IMR-90 (cell line): ENCODE results near the gene AXIN2. TPM values are rescaled to one million over a fixed set of nuclear protein-coding genes. Genes with fewer than 3 reads are reported as not detected.

ENCODE experiments used
- ATAC-seq: fragments of 200-7000 bp; cut with Tn5 transposase; 2 replicates; pipeline ENCODE4 v1.9.1; 2020; ENCODE audit warnings: low read depth, mild to moderate bottlenecking, moderate library complexity
- BruUV-seq: library from RNA; stranded (reverse); fragments of 400-500 nt; replicated peaks from 2 replicates; lab custom pipeline; 2021; lab: Mats Ljungman, UMichigan
- CTCF ChIA-PET: fragments of 300-600 bp; formaldehyde crosslinking; extraction: SDS; loops from one replicate; lab custom pipeline; 2021; ENCODE audit warnings: antibody characterized with exemption; lab: Yijun Ruan, JAX
- POLR2A ChIA-PET: fragments of 300-600 bp; sonication (Branson Sonifier 250); formaldehyde crosslinking; loops from one replicate; lab custom pipeline; 2022; ENCODE audit warnings: antibody characterized with exemption; ENCODE audit not compliant: unreplicated experiment; lab: Charles Lee
- DNase-seq: peaks from one replicate; pipeline ENCODE4 v3.0.0; 2013
- H2AFZ ChIP-seq: replicated peaks from 2 replicates; pipeline ENCODE3; 2013; ENCODE audit warnings: low read length, mild to moderate bottlenecking; ENCODE audit not compliant: poor library complexity
- H2AK5ac ChIP-seq: 2 replicates; pipeline ENCODE4 v1.6.1; 2013; ENCODE audit warnings: low read depth, low read length, inconsistent platforms
- H2AK9ac ChIP-seq: replicated peaks from 2 replicates; pipeline ENCODE3; 2013; ENCODE audit warnings: mild to moderate bottlenecking, low read depth, low read length, moderate library complexity; ENCODE audit not compliant: poor library complexity
- H2BK120ac ChIP-seq: 2 replicates; pipeline ENCODE4 v1.6.1; 2013; ENCODE audit warnings: low read depth, low read length, inconsistent platforms
- H2BK15ac ChIP-seq: 3 replicates; pipeline ENCODE4 v1.6.1; 2013; ENCODE audit warnings: low read depth, low read length, inconsistent platforms
- H2BK20ac ChIP-seq: 2 replicates; pipeline ENCODE4 v1.6.1; 2013; ENCODE audit warnings: low read depth, mild to moderate bottlenecking, inconsistent platforms, low read length, moderate library complexity
- H2BK5ac ChIP-seq: 2 replicates; pipeline ENCODE4 v1.6.1; 2013; ENCODE audit warnings: mild to moderate bottlenecking, low read depth, low read length, inconsistent platforms; ENCODE audit not compliant: poor library complexity, severe bottlenecking
- H3K14ac ChIP-seq: replicated peaks from 2 replicates; pipeline ENCODE4 v1.6.1; 2013; ENCODE audit warnings: low read depth, low read length, inconsistent platforms
- H3K18ac ChIP-seq: 2 replicates; pipeline ENCODE4 v1.6.1; 2013; ENCODE audit warnings: low read depth, low read length, control low read depth
- H3K23ac ChIP-seq: 2 replicates; pipeline ENCODE4 v1.6.1; 2013; ENCODE audit warnings: low read depth, low read length, inconsistent platforms
- H3K27ac ChIP-seq: 2 replicates; pipeline ENCODE4 v1.5.1; 2013; ENCODE audit warnings: mild to moderate bottlenecking, control low read depth, low read length; ENCODE audit not compliant: insufficient read depth
- H3K27me3 ChIP-seq: 2 replicates; pipeline ENCODE4 v1.6.1; 2013; ENCODE audit warnings: low read length; ENCODE audit not compliant: control insufficient read depth, insufficient read depth
- H3K36me3 ChIP-seq: 2 replicates; pipeline ENCODE4 v1.6.1; 2013; ENCODE audit warnings: low read length, mixed read lengths; ENCODE audit not compliant: control insufficient read depth, insufficient read depth
- H3K4ac ChIP-seq: 2 replicates; pipeline ENCODE4 v1.6.1; 2013; ENCODE audit warnings: low read depth, low read length, inconsistent platforms
- H3K4me1 ChIP-seq: 2 replicates; pipeline ENCODE4 v1.6.1; 2013; ENCODE audit warnings: low read length, mixed read lengths; ENCODE audit not compliant: control insufficient read depth, insufficient read depth
- H3K4me2 ChIP-seq: 2 replicates; pipeline ENCODE4 v1.6.1; 2013; ENCODE audit warnings: low read depth, mild to moderate bottlenecking, control low read depth, low read length, moderate library complexity
- H3K4me3 ChIP-seq: 2 replicates; pipeline ENCODE4 v1.5.1; 2013; ENCODE audit warnings: low read depth, mild to moderate bottlenecking, control low read depth, low read length, moderate library complexity; ENCODE audit not compliant: insufficient read depth
- H3K56ac ChIP-seq: 2 replicates; pipeline ENCODE4 v1.6.1; 2013; ENCODE audit warnings: low read length, inconsistent platforms; ENCODE audit not compliant: insufficient read depth; ENCODE audit errors: extremely low read depth
- H3K79me1 ChIP-seq, 2 experiments: 2 replicates each; pipeline ENCODE4 v1.6.1; 2013; ENCODE audit warnings: low read length in 2 of 2, inconsistent platforms in 1 of 2, low read depth in 1 of 2
- H3K9ac ChIP-seq: 2 replicates; pipeline ENCODE4 v1.6.1; 2013; ENCODE audit warnings: low read depth, low read length, control low read depth
- H3K9me1 ChIP-seq: 2 replicates; pipeline ENCODE4 v1.6.1; 2013; ENCODE audit warnings: low read length, inconsistent platforms; ENCODE audit not compliant: insufficient read depth
- H3K9me3 ChIP-seq: 2 replicates; pipeline ENCODE4 v1.6.1; 2013; ENCODE audit warnings: low read length; ENCODE audit not compliant: control insufficient read depth, insufficient read depth
- H4K20me1 ChIP-seq: 2 replicates; pipeline ENCODE4 v1.6.1; 2013; ENCODE audit warnings: low read length, inconsistent platforms; ENCODE audit not compliant: insufficient read depth
- H4K5ac ChIP-seq: 2 replicates; pipeline ENCODE4 v1.6.1; 2013; ENCODE audit warnings: mild to moderate bottlenecking, low read depth, low read length, control low read depth
- H4K8ac ChIP-seq, 2 experiments: 2 replicates each; pipeline ENCODE4 v1.6.1; 2013; ENCODE audit warnings: low read depth in 2 of 2, low read length in 2 of 2, control low read depth in 1 of 2, inconsistent platforms in 1 of 2
- H4K91ac ChIP-seq: 2 replicates; pipeline ENCODE4 v1.6.1; 2013; ENCODE audit warnings: low read depth, low read length, inconsistent platforms; ENCODE audit not compliant: insufficient read depth
- BHLHE40 ChIP-seq: fragments of 150-350 bp; IDR thresholded peaks from 2 replicates; pipeline ENCODE4 v1.6.1; 2016; ENCODE audit warnings: mild to moderate bottlenecking, low read depth, low read length
- FOS ChIP-seq: fragments of 150-350 bp; IDR thresholded peaks from 2 replicates; pipeline ENCODE4 v1.6.1; 2016; ENCODE audit warnings: low read depth, low read length
- MAZ ChIP-seq: IDR thresholded peaks from 2 replicates; pipeline ENCODE4 v1.6.1; 2012; ENCODE audit warnings: low read depth, mild to moderate bottlenecking, low read length, improper control_type of control experiment, moderate library complexity, borderline replicate concordance
- NFE2L2 ChIP-seq: fragments of 150-350 bp; IDR thresholded peaks from 2 replicates; pipeline ENCODE4 v1.6.1; 2016; ENCODE audit warnings: low read depth, mild to moderate bottlenecking, low read length
- RFX5 ChIP-seq: IDR thresholded peaks from 2 replicates; pipeline ENCODE4 v1.8.0; 2012; ENCODE audit warnings: low read depth, mild to moderate bottlenecking, low read length, moderate library complexity
- WGBS, 2 experiments: methylation state at CpG; one replicate each; pipeline versions ENCODE4 v1.1.5 to v1.1.7; 2013; ENCODE audit warnings: missing lambda C conversion rate in 2 of 2; ENCODE audit not compliant: insufficient read length in 1 of 2; ENCODE audit errors: extremely low coverage in 2 of 2; 5-methylcytosine and 5-hydroxymethylcytosine counted together
- dilution Hi-C: fragments of 300-500 bp; cut with HindIII; formaldehyde crosslinking; loops from one replicate; pipeline ENCODE4 v1.14.3; 2018; ENCODE audit warnings: low sequenced_read_pairs; ENCODE audit not compliant: unreplicated experiment
- in situ Hi-C: fragments of 300-500 bp; cut with MboI; formaldehyde crosslinking; loops from 3 replicates; pipeline ENCODE4 v1.14.3; 2019; ENCODE audit warnings: low sequenced_read_pairs, inconsistent platforms, mixed read lengths
- intact Hi-C: fragments of 100-400 bp; cut with micrococcal nuclease; formaldehyde crosslinking; loops from 2 replicates; pipeline ENCODE4 v1.10.0; 2022
- polyA plus RNA-seq, 3 experiments: library from polyadenylated mRNA; depleted of rRNA; stranded (reverse); fragments of >200 nt; gene quantifications; 2 replicates each; pipeline ENCODE4 v1.2.3, GENCODE V29; 2012; ENCODE audit warnings: low replicate concordance in 1 of 3
- total RNA-seq: library from RNA; depleted of rRNA; stranded (reverse); fragments of >200 nt; gene quantifications from 2 replicates; pipeline ENCODE4 v1.2.3, GENCODE V29; 2012
- TF ChIP-seq, protein P1 (sequence below): fragments of 150-350 bp; IDR thresholded peaks from 2 replicates; pipeline ENCODE4 v1.6.1; 2016; ENCODE audit warnings: low read depth, mild to moderate bottlenecking, low read length, moderate library complexity, borderline replicate concordance

Gene AXIN2
- total and polyA plus RNA-seq, 2 of the 4 experiments (the other 2 are of a cell fraction), result 0.91 to 1.8 TPM

DNA sequence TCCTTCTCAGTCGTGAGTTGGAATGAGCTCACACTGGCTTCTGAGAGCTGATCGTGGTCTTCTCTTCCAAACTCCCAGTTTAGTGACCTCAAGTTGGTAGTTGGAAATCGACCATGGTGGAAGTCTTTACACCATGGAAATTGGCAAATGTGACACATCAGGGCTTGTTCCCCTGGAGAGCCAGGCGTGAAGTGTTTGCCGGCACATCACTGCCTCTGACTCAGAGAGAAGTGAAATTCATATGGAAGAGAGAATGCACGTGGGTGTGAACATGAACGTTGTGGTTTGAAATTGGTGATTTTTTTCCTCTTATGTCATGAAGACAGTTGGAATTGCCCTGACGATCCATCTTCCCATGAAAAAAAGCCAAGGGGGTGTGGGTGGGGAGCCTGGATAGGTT, 47.4 kb downstream of the AXIN2 start:
- H3K36me3 ChIP-seq, result no peaks in the 10 kb centered on the region
- H2BK5ac ChIP-seq, result no peak overlapping the region
- peaks cover 5% of the 10 kb centered on the region for H3K27me3 ChIP-seq
- no peak overlapping the region for H3K9ac ChIP-seq
- no peak overlapping the region for H4K5ac ChIP-seq
- H2BK120ac ChIP-seq, result no peak overlapping the region
- H2BK20ac ChIP-seq, result no peak overlapping the region
- DNase-seq, result peak; percentile 56
- no peak overlapping the region for H4K91ac ChIP-seq
- dilution Hi-C loops (no loop called here), in situ Hi-C loops (no loop called here), intact Hi-C loops (no loop called here)
- ChIA-PET POLR2A (no interaction called here), CTCF (no interaction called here)
- no TSS peak for BruUV-seq
- no peak overlapping the region for H3K56ac ChIP-seq
- no peak overlapping the region for H4K8ac ChIP-seq
- no peak overlapping the region for H3K23ac ChIP-seq
- H3K14ac ChIP-seq, result no peak overlapping the region
- no peak overlapping the region for H2BK15ac ChIP-seq
- no peaks in the 10 kb centered on the region for H4K20me1 ChIP-seq
- no peaks in the 10 kb centered on the region for H3K79me1 ChIP-seq
- H3K27ac ChIP-seq, result no peak overlapping the region
- no peak overlapping the region for H2AK9ac ChIP-seq
- H3K9me1 ChIP-seq, result peaks cover 2% of the 10 kb centered on the region; the same call in 1 of the 2 replicates
- peaks cover 2% of the 10 kb centered on the region; the same call in 1 of the 2 replicates for H3K9me3 ChIP-seq
- H2AFZ ChIP-seq, result no peak overlapping the region
- no peak overlapping the region for H3K4me2 ChIP-seq
- H3K4me1 ChIP-seq, result peaks cover 6% of the 10 kb centered on the region; the same call in 1 of the 2 replicates
- peak; percentile 20; the same call in 1 of the 2 replicates for ATAC-seq
- 52% methylated on average over 3 of the region's 8 CpGs; no CpG with 5 or more reads in 1 of the 2 experiments for WGBS, 2 experiments
- H3K18ac ChIP-seq, result no peak overlapping the region
- H3K4me3 ChIP-seq, result no peak overlapping the region
- H3K4ac ChIP-seq, result no peak overlapping the region
- H2AK5ac ChIP-seq, result no peak overlapping the region
- TF ChIP-seq BHLHE40 (peak; percentile 51; the same call in 1 of the 2 replicates), RFX5 (no peak), MAZ (no peak), NFE2L2 (no peak), FOS (0 out of 2 replicates have a peak, but pooled peaks have one; percentile 32)
- TF ChIP-seq, protein P1, sequence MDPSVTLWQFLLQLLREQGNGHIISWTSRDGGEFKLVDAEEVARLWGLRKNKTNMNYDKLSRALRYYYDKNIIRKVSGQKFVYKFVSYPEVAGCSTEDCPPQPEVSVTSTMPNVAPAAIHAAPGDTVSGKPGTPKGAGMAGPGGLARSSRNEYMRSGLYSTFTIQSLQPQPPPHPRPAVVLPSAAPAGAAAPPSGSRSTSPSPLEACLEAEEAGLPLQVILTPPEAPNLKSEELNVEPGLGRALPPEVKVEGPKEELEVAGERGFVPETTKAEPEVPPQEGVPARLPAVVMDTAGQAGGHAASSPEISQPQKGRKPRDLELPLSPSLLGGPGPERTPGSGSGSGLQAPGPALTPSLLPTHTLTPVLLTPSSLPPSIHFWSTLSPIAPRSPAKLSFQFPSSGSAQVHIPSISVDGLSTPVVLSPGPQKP, result no peak
